NCI-H1436 (cell line): ENCODE data around the gene AMIGO3.
"Not testable (repeated sequence)": the region's sequence is repeated elsewhere in the genome, so short reads cannot be mapped to it uniquely, and the experiment has no call there.

Experiments
- DNase-seq: peaks from one replicate; lab custom pipeline; 2025; lab: John Stamatoyannopoulos, UW

Gene AMIGO3

DNA sequence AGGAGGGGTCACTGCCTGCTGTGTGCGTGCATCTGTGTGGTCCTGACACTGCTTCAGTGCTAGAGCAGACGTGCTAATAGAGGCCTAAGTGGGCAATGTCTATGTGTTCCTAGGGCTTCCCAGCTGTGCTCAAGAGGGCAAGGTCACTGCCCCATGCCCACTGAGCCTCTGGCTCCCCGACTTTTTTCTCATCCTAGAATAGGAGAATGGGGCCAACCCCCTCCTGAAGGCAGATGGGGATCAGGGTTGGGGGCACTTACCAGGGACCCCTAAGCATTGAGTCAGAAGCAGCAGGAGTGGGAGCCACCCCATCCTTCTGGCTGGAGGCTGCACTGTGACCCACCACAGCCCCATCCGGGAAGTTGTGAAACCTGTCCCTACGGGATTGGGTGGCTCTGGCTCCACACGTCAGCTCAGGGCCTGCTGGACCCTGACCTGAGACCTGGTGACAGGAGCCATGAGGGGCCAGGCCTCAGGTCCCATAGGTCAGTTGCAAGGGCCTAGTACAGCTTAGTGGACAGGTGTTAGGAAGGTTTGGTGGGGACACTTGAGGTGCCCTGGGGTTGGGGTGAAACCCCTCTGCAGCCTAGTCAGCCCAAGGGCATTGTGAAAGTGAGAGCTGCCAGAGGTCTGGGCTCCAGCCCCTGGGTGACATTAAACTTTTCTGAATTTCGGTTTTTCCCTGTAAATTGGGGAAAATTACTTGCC, 31.0 kb downstream of the AMIGO3 start:
- DNase-seq: not testable (repeated sequence)

DNA sequence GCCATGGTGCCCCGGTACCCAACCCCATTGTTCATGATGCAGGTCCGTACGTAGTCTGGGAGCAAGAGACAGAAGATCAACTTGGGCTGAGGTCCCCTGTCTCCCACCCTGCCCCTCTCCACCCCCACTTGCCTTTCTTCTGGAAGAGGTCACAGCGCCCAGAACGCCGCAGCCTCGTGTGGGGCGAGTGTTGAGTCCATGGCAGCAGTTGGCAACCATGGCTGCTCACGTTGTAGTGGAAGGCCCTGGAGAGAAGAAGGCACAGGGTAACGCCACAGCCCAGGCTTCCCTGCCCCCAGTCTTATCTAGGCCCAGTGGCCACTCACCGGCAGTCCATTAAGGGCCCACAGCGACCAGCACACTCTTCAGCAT, 32.1 kb downstream of the AMIGO3 start:
- DNase-seq: not testable (repeated sequence)

DNA sequence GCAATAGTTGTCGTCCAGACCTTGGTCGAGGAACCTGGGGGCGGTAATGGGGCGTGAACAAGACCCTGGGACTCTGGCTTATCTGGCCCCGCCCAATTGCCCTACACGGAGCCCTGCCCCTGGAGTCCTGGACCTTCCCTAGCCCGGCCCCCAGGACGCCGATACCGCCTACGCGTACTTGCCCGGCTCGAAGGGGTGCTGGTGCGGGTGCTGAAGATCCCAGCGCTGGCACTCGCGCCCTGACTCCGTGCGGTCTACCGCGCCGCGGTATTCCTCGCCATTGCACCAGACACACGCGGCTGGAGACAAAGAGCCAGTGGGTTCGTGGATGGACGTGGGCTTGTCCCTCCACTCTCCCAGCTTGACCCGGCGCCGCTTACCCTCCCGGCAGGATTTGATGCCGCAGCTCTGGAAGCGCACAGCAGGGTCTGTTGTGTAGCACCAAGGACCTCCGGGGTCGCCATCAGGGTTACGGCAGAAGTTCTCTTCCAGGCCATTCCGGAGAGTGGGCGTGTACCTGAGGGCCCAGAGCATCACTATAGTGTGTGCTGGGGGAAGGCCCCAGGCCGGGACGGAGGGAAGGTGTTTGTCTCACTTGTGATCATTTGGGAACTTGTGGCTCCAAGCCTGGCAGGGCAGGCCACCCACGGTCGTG, 32.6 kb downstream of the AMIGO3 start:
- DNase-seq: not testable (repeated sequence)

DNA sequence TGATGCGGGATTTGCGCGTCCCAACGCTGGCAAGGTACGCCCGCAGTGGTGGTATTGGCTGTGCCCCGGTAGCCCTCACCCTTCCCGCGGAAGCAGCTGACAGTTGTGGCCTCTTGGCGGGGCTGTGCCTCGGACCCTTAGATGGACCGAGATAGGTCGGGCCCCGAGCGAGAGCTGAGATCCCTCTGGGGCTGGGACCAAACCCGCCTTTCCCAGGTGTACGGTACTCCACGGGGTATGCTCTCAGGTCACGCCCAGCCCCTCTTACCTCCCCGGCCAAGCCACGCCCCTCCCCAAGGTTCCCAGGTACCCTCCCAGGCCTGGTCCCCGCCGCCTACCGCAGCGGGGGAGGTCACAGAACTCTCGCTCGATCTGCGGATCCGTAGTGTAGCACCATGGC, 33.1 kb downstream of the AMIGO3 start:
- not testable (repeated sequence) for DNase-seq

DNA sequence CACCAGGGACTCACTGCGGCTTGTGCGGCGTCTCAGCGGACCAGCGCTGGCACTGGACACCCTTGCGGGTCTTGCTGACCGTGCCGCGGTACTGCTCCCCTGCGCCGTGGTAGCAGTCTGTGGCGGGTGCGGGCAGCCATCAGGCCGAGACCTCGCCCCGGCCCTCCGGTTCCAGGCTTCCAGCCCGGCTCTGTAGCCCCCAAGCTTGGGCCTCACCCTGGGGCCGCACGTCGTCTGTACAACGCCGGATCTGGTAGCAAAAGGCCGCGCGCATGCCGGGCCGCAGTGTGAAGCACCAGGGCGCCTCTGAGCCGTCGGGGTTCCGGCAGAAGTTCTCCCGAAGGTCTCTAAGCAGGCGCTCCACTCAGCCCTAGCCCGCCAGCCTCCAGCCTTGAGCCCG, 33.6 kb downstream of the AMIGO3 start:
- not testable (repeated sequence) for DNase-seq

DNA sequence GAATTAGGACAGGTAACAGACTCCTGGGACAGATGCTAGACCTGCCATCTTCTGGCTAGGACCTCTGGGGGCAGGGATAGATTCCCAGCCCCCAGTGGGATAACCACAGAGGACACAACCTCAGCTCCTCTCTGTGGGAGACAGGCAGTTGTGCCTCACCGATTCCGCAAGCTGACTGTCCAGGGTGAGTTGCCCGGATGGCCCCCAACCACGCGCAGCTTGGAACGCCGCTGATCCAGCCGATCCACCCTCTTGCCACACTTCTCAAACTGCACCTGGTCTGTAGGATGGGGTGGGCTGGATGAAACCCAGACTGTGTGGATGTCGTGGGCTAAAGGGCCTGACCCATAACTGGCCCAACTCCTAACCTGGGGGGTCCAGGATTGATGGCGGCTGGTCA, 34.4 kb downstream of the AMIGO3 start:
- DNase-seq: not testable (repeated sequence)

DNA sequence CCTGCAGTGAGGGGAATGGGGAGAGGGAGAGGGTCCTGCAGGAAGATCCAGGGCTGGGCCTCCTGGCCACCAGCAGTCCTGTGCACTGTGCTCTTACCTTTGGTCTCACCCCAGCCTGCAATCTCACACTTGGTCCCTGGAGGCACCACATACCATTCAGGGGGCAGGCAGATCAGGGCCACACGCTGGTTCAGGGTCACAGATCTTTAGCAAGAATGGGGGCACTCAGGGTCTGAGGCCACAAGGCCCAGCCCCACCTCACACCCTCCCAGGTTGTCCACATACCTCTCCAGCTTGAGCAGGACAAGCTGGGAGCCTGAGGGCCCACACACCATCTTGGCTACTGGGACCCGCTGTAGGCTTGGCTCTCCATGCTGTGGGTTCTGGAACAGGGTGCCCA, 35.0 kb downstream of the AMIGO3 start:
- not testable (repeated sequence) for DNase-seq

DNA sequence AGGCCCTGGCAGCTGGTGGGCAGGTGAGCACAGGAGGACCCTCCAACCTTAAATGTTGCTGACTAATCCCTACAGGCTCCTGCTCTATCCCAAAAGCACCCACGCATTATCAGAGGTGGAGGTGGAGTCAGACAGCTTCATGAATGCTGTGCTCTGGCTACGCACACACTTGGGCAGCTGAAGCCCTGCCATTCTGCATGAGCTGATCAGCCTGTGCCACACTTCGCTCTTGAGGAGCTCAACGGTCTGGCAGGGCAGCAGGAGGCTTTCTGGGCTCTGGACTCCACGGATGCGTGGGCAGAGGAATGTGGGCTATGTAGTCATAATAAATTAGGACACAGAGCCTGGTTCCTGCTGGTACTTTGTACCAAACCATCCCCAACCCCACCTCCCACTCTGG, 36.3 kb downstream of the AMIGO3 start:
- DNase-seq: no peak

DNA sequence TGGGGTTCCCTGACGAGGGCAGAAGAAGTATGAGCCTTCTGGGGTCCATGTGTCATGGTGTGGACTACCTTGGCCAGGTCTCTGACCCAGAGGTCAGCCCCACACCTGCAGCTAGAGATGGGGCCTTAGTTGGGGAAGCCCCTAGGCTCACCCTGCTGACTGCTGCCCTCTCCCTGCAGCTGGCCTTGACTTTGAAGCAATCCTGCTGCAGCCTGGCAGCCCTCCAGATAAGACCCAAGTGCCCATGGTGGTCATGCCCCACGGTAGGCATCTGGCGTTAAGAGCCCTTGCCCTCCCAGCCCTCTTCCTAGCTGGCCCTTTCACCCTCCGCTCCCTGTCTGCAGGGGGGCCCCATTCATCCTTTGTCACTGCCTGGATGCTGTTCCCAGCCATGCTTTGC, 37.9 kb downstream of the AMIGO3 start:
- DNase-seq: no peak

DNA sequence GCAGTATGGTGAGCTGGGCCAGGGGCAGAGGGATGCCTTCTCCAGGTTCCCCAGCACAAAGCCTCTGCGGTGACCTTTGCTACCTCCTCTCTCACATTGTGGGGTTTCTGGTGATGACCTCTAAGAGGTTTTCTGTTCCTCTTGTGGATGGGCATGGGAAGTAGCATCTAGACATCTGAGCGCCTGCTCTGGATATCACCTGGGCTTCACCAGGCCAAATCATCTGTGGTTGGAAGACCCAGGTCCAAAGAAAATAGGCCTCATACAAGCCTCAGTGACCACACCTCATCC, 38.3 kb downstream of the AMIGO3 start:
- no peak for DNase-seq

DNA sequence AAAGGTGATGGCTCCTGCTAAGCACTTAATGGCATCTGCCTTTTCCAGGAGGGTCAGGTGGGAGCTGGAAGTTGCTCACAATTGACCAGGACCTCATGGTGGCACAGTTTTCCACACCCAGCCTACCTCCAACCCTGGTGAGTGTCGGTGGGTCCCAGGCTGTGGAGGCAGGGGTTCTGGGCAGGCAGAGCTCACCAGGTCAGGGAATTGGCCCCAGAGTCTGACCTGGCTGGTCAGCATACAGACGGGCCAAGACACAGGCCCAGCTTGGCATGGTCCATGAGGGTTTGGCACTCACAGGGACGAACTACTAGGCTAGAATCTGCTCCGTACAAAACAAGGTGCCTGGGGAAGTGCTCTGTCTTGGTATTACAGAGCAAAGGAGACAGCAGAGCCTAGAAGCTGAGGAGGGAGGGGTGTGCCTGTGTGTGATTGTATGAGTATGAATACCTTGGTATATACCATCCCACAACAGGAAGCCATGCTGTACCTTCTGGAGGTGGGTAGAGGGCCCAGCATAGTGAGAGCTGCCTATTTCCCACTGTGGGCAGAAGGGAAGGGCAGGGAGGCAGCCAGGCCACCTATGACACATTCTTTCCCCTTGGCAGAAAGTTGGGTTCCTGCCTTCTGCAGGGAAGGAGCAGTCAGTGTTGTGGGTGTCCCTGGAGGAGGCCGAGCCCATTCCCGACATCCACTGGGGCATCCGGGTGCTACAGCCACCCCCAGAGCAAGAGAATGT, 38.8 kb downstream of the AMIGO3 start:
- DNase-seq: no peak

DNA sequence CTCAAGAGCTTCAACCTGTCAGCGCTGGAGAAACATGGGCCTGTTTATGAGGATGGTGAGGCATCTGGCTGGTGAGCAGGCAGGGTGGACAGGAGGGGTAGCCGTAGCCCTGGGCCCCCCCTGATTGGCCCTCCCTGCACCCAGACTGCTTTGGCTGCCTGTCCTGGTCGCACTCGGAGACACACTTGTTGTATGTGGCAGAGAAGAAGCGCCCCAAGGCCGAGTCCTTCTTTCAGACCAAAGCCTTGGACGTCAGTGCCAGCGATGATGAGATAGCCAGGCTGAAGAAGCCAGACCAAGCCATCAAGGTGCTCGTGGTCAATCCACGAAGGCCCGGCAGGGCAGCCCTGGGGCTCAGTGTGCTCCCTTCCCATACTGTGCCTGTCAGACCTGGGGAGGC, 43.6 kb downstream of the AMIGO3 start:
- no peak for DNase-seq

DNA sequence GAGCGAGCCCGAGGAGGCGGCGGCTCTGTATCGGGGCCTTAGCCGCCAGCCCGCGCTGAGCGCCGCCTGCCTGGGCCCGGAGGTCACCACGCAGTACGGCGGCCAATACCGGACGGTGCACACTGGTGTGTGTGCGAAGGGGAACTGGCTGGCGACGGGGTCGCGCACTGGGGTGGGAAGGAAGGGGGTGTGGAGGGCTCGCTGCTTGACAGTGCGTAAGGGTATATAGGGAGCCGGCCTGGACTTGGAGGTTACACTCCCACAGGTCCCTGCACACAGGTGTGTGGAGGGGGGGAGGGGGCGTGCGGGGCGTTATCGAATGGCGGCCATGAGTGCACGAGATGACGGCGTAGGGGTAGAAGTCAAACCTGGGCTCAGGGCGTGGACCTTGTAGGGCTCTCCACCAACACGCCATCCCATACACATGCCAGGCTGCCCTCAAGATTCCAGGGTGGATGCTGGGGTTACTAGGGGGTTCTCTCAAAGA, 44.9 kb downstream of the AMIGO3 start:
- no peak for DNase-seq

DNA sequence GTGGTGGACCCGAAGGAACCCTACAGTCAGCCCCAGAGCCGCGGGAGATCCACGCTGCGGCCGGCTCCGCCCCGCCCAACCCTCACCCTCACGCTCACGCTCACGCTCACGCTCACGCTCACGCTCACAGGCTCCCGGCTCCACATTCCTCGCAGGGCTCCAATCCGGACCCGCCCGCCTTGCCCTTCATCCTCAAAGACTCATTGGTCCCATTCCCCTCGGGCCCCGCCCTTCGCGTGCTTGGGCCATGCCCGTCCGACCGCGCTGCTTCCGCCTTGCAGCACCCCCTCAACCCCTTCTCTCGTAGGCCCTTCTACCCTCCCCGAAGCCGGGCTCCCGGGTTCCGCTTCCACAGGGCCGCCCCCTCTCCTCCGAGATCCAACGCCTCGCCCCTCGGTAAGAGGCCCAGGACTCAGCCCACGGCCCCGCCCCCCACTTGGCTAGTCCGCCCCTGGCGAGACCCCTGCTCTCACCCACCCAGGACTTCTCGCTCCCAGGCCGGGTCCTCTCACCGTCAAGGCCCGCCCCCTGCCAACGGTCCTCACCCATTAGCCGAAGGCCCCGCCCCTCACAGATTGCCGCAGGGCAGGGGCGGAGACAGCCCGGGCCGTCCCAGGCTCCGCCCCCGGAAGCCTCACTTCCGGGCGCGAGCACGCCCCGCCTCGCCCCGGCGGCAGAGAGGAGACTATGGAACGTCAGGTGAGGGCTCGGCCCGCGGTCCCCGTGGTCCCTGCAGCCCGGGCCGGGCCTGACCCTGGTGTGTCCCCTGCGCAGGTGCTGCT, 45.6 kb downstream of the AMIGO3 start, which contains the start of gene APEH:
Gene APEH, plus strand, starts transcription at position 637 of the 782 bp plus-strand sequence. Its CDS starts 51 bp downstream, at position 688.
- no peak for DNase-seq

DNA sequence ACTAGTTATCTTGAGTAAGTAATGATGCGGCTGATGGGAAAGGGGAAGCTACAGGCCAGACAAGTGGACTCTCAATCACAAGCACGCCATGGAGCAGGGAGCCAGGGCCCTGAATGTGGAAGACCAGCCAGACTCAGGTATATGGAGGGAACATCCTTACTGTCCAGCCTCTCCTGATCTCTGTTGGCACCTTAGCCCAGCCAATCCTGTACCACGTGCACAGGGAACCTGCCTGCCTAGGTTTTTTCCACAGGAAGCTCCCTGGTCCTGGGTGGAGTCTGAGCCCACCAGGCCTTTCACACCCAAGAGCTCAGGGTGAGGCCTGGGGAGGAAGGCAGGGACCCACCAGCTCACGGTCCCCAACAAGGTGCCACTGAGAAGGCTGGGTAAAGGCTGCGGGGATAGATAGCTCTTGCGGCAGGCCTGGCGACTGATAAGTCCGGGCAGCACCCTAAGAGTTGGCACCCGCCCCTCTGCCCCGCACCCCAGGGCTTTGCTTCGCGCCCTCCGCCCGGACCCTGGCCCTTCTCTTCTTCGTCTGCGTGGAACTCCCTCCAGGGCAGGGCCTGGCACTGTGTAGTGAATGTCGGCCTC, 46.3 kb downstream of the AMIGO3 start:
- DNase-seq: no peak

DNA sequence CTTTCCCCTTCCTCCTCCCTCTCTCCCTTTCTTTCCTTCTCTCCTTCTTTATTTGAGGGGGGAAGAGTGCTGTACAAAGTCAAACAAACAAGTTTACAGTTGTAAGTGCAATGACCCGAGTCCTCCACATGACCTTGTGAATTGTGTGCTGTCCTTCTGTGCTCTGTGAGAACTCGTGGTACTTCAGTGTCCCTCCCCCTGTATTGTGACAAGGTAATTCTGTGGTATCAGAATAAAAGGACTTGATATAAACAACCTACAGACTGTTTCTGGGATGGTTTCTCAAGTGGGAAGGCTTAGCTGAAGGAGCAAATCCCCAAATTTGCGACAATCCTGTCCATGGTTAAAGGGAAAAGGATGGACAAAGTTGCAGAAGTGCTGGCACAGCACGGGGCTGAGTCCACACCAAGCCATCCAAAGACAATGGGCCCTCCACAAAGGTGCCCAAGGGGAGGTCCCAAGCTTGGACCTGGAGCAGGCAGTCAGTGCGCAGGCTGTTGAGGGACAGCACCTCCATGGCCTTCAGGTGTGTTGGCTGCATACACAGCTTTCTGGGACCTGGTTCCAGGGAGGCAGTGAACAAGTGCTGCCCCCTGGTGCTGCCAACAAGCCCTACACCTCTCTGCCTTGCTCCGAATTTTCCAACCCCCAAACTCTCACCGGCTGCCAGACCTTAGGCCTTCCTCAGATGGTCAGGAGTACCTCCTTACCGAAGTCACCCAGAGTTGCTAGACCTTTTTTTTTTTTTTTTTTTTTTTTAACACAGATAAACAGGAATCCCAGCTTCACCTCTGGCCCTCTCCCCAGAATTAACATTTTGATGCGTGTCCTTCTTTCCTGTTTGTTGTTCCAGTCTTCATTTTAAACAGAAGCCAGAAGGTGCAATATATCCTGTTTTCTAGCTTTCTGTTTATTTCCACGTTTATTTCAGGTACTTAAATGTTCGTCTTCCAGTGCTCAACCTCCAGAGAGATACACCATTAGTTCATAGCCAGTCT, 47.9 kb downstream of the AMIGO3 start:
- no peak for DNase-seq

DNA sequence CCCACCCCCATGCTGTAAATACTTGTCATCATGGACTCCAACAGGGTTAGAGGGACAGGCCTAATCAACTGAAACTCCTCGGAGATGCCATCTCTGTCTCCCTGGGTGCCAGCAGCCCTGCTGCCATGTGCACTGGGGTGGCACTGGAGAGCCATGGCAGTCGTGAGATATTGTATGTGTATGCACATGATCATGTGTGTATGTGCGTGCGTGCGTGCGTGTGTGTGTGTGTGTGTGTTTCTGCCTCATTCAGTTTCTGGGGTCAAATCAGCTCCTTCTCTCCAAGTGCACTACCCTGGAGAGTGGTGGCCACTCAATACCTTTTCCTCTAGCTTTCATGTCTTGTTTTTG, 48.6 kb downstream of the AMIGO3 start:
- no peak for DNase-seq

DNA sequence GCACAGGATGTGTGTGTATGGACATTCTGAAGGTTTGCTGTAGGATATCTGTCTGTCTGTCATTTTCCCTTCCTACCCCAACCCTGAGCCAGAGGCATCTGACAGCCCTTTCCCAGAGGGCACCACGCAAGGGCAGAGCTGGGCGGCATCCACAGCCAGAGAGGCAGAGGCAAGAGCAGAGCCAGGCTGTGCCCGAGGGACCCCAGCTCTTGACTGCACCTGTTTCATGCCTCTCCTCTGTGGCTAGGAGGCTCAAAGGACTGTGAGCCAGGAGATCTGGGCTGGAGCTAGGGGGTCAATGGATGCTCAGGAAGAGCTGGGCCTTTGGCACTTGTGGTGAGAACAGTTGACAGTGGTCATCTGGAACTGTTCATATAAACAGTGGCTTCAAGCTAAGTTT, 50.1 kb downstream of the AMIGO3 start:
- no peak for DNase-seq

DNA sequence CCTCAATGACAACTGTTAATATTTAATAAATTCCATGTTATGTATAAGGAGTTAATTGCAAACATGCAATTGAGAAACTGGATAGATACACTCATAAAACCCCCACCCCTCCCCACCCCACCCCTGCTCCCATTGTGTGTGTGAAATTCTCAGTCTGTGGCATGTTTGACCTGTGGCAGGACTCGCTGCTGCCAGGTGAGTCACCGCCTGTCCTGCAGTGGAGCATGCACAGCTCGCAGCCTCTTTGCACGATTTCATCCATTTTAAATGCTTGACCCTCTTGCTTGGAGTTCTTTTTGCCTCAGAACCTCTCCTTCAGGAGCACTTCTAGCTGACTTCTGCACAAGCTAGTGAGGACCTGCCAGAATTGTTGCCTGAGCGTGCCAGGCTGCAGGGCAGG, 50.6 kb downstream of the AMIGO3 start:
- DNase-seq: no peak

DNA sequence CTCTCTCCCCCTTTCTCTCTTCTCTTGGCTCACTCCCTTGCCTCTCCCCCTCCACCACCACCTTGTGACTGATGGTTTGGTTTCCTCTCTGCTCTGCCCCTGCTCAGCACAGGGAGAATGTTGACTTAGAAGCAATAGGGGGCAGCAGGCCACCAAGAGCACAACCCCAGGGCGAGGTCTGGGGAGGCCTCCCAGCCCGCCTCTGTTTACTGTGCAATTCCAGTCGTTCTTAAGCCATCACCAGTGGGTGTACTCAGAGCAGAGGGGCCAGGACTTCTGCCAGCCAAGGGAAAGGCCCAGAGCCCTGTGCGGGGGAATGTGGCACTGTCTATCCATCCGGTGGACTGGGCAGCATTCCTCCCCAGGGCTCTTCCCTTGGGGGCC, 51.1 kb downstream of the AMIGO3 start:
- no peak for DNase-seq
